Activated CD8-positive, alpha-beta memory T cell treated with anti-CD3 and anti-CD28 coated beads, Interleukin-2, amount 50 U/mL, for 1 hour (primary cell): Measurements from ENCODE around the gene MAP1LC3B2.

ENCODE experiments used
- DNase-seq: peaks from one replicate; pipeline ENCODE4 v3.0.0-alpha.2; 2020; ENCODE audit errors: extremely low read depth

MAP1LC3B2 gene

DNA sequence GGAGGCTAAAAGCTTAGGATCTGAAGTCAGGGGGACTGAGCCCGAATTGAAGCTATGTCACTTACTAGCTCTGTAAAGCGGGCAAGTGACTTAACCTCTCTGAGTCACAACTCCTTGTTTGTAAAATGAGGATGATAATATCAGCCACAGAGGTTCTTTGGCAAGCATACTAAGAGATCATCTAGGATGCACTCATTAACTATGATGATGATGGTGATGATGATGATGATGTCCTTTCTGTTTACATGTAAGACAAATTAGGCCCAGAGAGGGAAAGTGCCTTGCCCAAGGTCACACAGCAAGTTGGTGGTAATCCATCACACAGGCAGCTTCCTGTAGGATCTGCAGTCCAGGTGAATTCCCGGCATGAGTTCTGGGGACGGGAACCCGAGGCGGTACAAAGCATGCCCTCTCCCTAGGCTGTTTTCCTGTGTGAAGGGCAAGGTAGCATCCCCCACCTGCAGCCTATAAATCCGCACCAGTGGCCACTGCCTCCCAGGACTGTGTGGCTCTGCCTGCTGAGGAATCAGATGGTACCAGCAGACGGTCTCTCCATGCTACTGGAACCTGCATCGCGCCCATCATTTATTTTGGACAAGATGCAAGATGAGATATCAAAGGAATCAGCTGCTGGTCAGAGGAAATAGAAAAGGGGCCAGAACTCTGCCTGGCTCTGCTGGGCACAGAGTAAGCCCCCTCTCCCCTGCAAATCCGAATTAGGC lies 55.2 kb downstream of the MAP1LC3B2 start:
- no peak for DNase-seq

DNA sequence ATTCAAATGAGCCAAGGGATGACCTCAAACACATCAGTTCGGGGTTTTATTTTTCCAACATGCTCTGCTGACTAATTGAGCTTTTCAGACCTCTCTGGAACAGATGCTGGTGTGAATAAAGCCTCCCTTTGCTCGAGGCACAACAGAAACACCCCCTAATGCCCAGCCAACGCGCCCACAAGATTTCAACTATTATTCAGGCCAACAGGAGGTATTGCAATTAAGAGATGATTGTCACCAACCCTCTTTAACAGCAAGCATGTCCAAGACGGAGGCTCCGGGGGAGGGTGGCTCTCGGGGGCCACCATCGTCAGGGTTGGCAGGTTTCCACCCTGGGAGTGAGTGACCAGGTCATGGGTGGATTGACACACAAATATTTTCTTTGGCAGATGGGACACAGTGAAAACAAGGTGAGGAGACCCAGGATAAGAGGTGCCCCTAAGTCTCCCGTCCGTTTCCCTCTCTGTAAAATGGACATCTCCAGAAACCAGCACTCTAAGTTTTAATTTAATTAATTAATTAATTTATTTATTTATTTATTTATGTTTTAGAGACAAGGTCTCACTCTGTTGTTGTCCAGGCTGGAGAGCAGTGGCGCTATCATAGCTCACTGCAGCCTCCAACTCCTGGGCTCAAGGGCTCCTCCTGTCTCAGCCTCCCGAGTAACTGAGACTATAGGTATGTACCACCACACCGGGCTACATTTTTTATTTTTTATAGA lies 56.1 kb downstream of the MAP1LC3B2 start:
- DNase-seq, result no peak

DNA sequence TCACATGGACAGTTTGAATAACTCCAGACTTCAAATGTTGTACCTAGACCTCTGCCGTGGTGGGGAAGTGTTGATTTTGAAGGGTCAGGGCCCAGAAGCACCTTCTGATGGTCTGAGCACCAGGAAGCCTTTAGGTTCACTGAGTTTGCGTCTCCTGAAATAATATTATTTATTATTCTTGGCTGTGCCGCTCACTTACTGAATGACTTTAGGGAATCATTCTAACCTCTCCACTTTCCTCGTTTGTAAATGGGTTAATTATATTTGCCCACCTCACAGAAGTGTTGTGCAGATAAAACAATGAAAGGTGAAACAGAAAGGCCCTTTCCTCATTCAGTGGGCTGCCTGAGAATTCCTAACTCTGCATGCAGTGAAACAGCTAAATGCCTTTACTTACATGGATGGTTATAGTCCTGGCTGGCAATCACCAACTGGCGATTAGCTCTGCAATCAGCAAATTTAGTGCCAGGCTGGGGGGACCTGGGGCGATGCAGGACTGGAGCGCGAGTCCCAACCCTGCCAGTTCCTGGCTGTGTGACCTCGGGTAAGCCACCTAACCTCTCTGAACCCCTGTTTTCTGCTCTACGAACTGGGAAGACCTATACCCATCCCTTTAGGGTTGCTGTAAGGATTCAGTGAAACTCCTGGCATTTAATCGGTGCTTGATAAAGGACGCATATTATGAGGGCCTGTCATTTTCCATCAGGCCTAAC lies 57.5 kb downstream of the MAP1LC3B2 start:
- no peak for DNase-seq

DNA sequence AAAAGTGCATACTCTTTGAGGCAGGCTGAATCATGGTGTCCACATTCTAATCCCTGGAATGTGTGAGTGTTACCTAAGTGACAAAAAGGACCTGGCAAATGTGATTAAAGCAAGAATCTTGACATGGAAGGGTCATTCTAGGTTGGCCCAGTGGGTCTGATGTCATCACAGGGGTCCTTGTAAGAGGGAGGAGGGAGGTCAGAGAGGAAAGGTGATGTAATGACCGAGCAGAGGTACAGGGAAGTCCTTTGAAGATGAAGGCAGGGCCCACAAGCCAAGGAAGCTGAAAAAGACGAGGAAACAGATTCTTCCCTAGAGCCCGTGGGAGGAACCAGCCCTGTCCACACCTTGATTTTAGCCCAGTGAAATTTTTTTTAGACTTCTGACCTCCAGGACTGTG lies 60.1 kb downstream of the MAP1LC3B2 start:
- no peak for DNase-seq

DNA sequence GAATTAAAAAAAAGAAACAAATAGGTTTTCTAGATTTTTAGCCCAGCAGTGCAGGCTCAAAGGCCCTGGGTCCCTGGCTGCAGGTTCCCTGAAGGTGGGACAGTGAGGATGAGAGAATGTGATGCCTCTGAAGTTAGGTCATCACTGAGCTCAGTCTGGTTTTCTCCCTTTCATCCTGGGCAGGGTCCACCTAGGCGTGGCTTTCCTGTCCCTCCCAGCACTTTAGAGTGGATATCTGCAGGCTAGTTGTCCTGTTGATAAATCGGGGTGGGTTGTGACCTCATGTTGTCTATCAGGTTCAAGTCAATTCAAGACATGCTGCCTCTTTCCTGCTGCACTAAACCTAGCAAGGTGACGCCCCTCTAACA lies 60.9 kb downstream of the MAP1LC3B2 start:
- no peak for DNase-seq

DNA sequence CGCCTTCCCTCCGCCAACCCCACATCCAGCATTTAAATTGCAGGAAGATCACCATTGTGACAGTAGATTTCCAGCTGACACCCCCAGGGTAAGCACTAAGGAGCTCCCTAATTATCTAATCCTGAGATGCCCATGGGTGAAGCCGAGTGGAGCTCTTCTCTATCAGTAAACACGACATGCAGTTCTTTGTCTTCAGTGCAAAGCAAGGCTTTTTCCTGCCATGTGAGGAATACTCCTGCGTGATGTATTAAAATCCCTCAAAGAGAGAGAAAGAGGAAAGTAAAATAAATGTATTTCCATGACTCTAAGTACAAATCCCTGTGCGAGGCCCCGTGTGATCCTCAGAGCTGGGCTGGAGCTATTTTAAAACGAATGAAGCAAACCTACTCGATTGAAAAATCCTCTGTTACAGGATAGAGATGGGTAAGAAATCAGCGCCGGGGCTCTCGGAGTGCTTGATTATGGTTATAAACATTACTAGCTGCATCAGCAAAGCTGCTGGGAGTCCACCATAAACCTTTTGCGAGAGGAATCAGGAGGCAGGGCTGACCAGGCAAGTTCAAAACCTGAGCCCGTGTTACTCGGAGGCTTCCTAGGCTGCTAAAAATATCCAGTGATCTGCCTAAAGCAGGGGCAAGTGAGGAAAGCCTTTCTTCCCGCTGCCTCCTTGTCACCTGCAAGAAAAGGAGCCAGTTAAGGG lies 61.5 kb downstream of the MAP1LC3B2 start:
- DNase-seq, result no peak

DNA sequence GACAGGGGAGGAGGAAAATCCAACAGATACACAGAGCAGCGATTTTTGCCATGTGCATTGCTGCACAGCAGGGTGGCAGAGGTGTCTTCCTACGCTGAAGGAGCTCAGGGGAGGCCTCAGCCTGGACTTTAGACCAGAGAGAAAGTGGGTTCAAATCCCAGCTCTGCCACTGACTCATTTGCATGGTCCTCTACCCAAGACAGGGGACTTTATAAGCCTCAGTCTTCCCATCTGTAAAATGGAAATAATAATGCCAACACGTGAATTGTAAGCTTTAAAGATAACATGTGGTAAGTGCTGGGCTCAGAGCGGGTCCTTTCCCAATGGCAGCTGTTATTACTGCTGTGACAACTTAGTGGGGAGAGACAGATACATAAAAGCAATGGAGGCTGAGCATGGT lies 62.0 kb downstream of the MAP1LC3B2 start:
- DNase-seq, result no peak

DNA sequence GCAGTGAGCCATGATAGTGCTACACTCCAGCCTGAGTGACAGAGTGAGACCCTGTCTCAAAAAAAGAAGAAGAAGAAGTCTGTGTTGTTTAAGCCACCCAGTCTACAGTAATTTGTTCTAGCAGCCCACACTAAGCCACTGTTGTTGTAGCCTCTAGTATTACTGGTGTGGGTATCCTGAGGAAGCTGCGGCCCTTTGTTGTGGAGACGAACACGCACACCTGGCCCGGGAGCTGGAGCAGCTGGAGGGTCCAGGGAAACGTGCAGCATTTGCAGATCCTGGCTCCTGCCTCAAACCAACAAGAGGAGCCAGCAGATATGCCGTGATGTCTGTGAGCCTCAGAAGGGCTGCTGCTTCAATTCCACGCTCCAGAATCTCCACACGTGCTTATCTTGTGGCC lies 65.3 kb downstream of the MAP1LC3B2 start:
- no peak for DNase-seq

DNA sequence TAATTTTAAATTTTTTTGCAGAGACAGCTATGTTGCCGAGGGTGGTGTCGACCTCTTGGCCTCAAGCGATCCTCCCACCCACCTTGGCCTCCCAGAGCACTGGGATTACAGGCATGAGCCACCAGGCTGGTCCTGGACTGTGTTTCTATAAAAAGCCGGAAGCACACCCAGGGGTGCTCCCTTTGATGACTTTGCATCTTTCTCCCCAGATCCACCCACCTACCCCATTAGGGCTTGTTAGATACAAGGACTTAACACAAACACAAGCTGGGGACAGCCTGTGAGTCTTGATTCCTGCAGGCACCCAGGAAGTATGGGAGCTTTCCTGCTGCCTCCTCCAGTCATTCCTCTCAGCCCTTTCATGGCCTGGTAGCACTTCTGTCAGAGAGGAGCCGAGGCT lies 67.0 kb downstream of the MAP1LC3B2 start:
- no peak for DNase-seq
